Trophoblast cell (in vitro differentiated cells and primary cell): ENCODE measurements around the gene CIB2.

Experiments used
- DNase-seq, 2 donors: peaks; one replicate each; pipeline ENCODE4 v3.0.0-alpha.2; 2016
- H2AFZ ChIP-seq: 2 replicates; pipeline ENCODE4 v1.6.1; 2013; ENCODE audit warnings: low read length, moderate library complexity, mild to moderate bottlenecking; ENCODE audit not compliant: insufficient read depth, poor library complexity
- H2AK5ac ChIP-seq: 2 replicates; pipeline ENCODE4 v1.6.1; 2013; ENCODE audit warnings: mild to moderate bottlenecking, low read length
- H2BK120ac ChIP-seq: 2 replicates; pipeline ENCODE4 v1.6.1; 2013; ENCODE audit warnings: low read length, mild to moderate bottlenecking, moderate library complexity; ENCODE audit not compliant: insufficient read depth, poor library complexity
- H2BK12ac ChIP-seq: 2 replicates; pipeline ENCODE4 v1.6.1; 2013; ENCODE audit warnings: mild to moderate bottlenecking, low read length, moderate library complexity
- H2BK5ac ChIP-seq: 2 replicates; pipeline ENCODE4 v1.6.1; 2013; ENCODE audit warnings: low read length, low read depth, moderate library complexity, mild to moderate bottlenecking; ENCODE audit not compliant: poor library complexity
- H3K14ac ChIP-seq: 2 replicates; pipeline ENCODE4 v1.6.1; 2013; ENCODE audit warnings: mild to moderate bottlenecking, low read length
- H3K18ac ChIP-seq: 2 replicates; pipeline ENCODE4 v1.6.1; 2013; ENCODE audit warnings: mild to moderate bottlenecking, low read length
- H3K23ac ChIP-seq: 2 replicates; pipeline ENCODE4 v1.6.1; 2013; ENCODE audit warnings: low read length
- H3K27ac ChIP-seq: 2 replicates; pipeline ENCODE4 v1.5.1; 2013; ENCODE audit warnings: low read depth, mild to moderate bottlenecking, inconsistent platforms, low read length, moderate library complexity
- H3K27me3 ChIP-seq: 2 replicates; pipeline ENCODE4 v1.6.1; 2013; ENCODE audit warnings: inconsistent platforms, mild to moderate bottlenecking, low read length, moderate library complexity; ENCODE audit not compliant: insufficient read depth
- H3K36me3 ChIP-seq, 2 experiments: 1 replicate in 1 of 2; 2 replicates in 1 of 2; pipeline ENCODE4 v1.6.1; 2013; ENCODE audit warnings: low read length in 2 of 2, mild to moderate bottlenecking in 2 of 2, moderate library complexity in 1 of 2; ENCODE audit not compliant: insufficient read depth in 2 of 2, control insufficient read depth in 1 of 2
- H3K4ac ChIP-seq: 2 replicates; pipeline ENCODE4 v1.6.1; 2013; ENCODE audit warnings: low read depth, mild to moderate bottlenecking, low read length, moderate library complexity
- H3K4me1 ChIP-seq, 2 experiments: 1 replicate in 1 of 2; 2 replicates in 1 of 2; pipeline ENCODE4 v1.6.1; 2013; ENCODE audit warnings: low read length in 2 of 2, mild to moderate bottlenecking in 2 of 2, moderate library complexity in 1 of 2; ENCODE audit not compliant: insufficient read depth in 2 of 2, control insufficient read depth in 1 of 2
- H3K4me2 ChIP-seq: 2 replicates; pipeline ENCODE4 v1.6.1; 2013; ENCODE audit warnings: inconsistent platforms, mild to moderate bottlenecking, low read length, moderate library complexity
- H3K4me3 ChIP-seq: 2 replicates; pipeline ENCODE4 v1.5.1; 2013; ENCODE audit warnings: mild to moderate bottlenecking, low read depth, low read length, inconsistent platforms
- H3K79me1 ChIP-seq: one replicate; pipeline ENCODE4 v1.6.1; 2013; ENCODE audit warnings: low read length
- H3K79me2 ChIP-seq: 2 replicates; pipeline ENCODE4 v1.6.1; 2013; ENCODE audit warnings: low read length, mild to moderate bottlenecking; ENCODE audit not compliant: control insufficient read depth, insufficient read depth, poor library complexity
- H3K9ac ChIP-seq: 2 replicates; pipeline ENCODE4 v1.6.1; 2013; ENCODE audit warnings: mild to moderate bottlenecking, low read length
- H3K9me3 ChIP-seq: 2 replicates; pipeline ENCODE4 v1.6.1; 2013; ENCODE audit warnings: low read depth, mild to moderate bottlenecking, control low read depth, inconsistent platforms, low read length; ENCODE audit not compliant: insufficient read depth
- H4K12ac ChIP-seq: 2 replicates; pipeline ENCODE4 v1.6.1; 2013; ENCODE audit warnings: low read depth, mild to moderate bottlenecking, low read length, moderate library complexity
- H4K8ac ChIP-seq: 2 replicates; pipeline ENCODE4 v1.6.1; 2013; ENCODE audit warnings: low read depth, mild to moderate bottlenecking, low read length, moderate library complexity
- H4K91ac ChIP-seq: one replicate; pipeline ENCODE4 v1.6.1; 2013; ENCODE audit warnings: low read depth, mild to moderate bottlenecking, low read length, moderate library complexity
- WGBS: extraction: QIAGEN DNeasy Blood & Tissue Kit; methylation state at CpG from one replicate; pipeline ENCODE4 v1.1.7; 2013; ENCODE audit warnings: missing lambda C conversion rate; ENCODE audit not compliant: insufficient read length, insufficient coverage; ENCODE audit errors: extremely low coverage; 5-methylcytosine and 5-hydroxymethylcytosine counted together

Gene CIB2

GRCh38 chr15:78077871-78078210 lies 53.4 kb downstream of the CIB2 start:
- H4K91ac ChIP-seq: no peak overlapping the region
- no peak overlapping the region for H3K23ac ChIP-seq
- no peak overlapping the region for H2AK5ac ChIP-seq
- no peak overlapping the region for H3K14ac ChIP-seq
- H3K9me3 ChIP-seq: no peaks in the 10 kb centered on the region
- H3K79me1 ChIP-seq: peaks cover 13% of the 10 kb centered on the region
- peaks cover 7% of the 10 kb centered on the region for H3K79me2 ChIP-seq
- H3K4me1 ChIP-seq: peaks cover 8 to 15% of the 10 kb centered on the region in 2 experiments
- no peak overlapping the region for H2BK5ac ChIP-seq
- H3K4ac ChIP-seq: no peak overlapping the region
- no peak overlapping the region for H4K12ac ChIP-seq
- H3K9ac ChIP-seq: no peak overlapping the region
- no peak overlapping the region for H2BK120ac ChIP-seq
- peak overlapping the region; percentile 79 for H3K4me2 ChIP-seq
- peak overlapping the region; percentile 73 for H3K4me3 ChIP-seq
- H3K18ac ChIP-seq: no peak overlapping the region
- DNase-seq: peak in 1 of 2 donors; percentile 27
- no peak overlapping the region for H3K27ac ChIP-seq
- no peaks in the 10 kb centered on the region for H3K27me3 ChIP-seq
- H2BK12ac ChIP-seq: no peak overlapping the region
- H2AFZ ChIP-seq: peak overlapping the region; percentile 83
- no CpG with 5 or more reads among the region's 7 CpGs for WGBS
- H4K8ac ChIP-seq: peak overlapping the region; percentile 73
- no peaks in the 10 kb centered on the region for H3K36me3 ChIP-seq

- Histone ChIP-seq H3K36me3 (no peaks in the 10 kb centered on the region), H3K14ac (peak within 1 kb of the TSS; percentile 74), H3K4me2 (peak within 1 kb of the TSS; percentile 79), H3K27me3 (no peaks in the 10 kb centered on the region), H3K9ac (peak within 1 kb of the TSS; percentile 16), H2BK5ac (peak within 1 kb of the TSS; percentile 56), H3K4me3 (peak within 1 kb of the TSS; percentile 73), H3K79me1 (peaks cover 13% of the 10 kb centered on the region), H3K18ac (peak within 1 kb of the TSS; percentile 94), H3K23ac (no peak within 1 kb of the TSS), H4K8ac (peak within 1 kb of the TSS; percentile 85), H3K79me2 (peaks cover 7% of the 10 kb centered on the region), H3K4me1 (peaks cover 8 to 17% of the 10 kb centered on the region in 2 experiments), H3K4ac (peak within 1 kb of the TSS; percentile 65), H2BK120ac (peak within 1 kb of the TSS; percentile 44), H3K27ac (peak within 1 kb of the TSS; percentile 15), H3K9me3 (no peaks in the 10 kb centered on the region), H4K12ac (peak within 1 kb of the TSS; percentile 89), H4K91ac (peak within 1 kb of the TSS; percentile 74), H2AFZ (peak within 1 kb of the TSS; percentile 97), H2BK12ac (peak within 1 kb of the TSS; percentile 56), H2AK5ac (peak within 1 kb of the TSS; percentile 89)
- no CpG with 5 or more reads among the region's 104 CpGs for WGBS
- DNase-seq: peak in 1 of 2 donors; percentile 57
Observed at GRCh38 chr15:78077053-78077870, 54.0 kb downstream of the CIB2 start, which contains the start of gene TBC1D2B. Gene TBC1D2B (minus strand): TSS chr15:78077711. CDS start chr15:78077652, 59 bp downstream.

- H3K18ac ChIP-seq: peak overlapping the region; percentile 94
- peaks cover 7% of the 10 kb centered on the region for H3K79me2 ChIP-seq
- H3K79me1 ChIP-seq: peaks cover 11% of the 10 kb centered on the region
- H3K4me2 ChIP-seq: peak overlapping the region; percentile 79
- H2BK5ac ChIP-seq: no peak overlapping the region
- H3K23ac ChIP-seq: no peak overlapping the region
- H3K4ac ChIP-seq: peak overlapping the region; percentile 65
- peak overlapping the region; percentile 89 for H4K12ac ChIP-seq
- no peaks in the 10 kb centered on the region for H3K27me3 ChIP-seq
- peak overlapping the region; percentile 97 for H2AFZ ChIP-seq
- peaks cover 8 to 20% of the 10 kb centered on the region in 2 experiments for H3K4me1 ChIP-seq
- no peaks in the 10 kb centered on the region for H3K9me3 ChIP-seq
- H3K14ac ChIP-seq: peak overlapping the region; percentile 74
- peak overlapping the region; percentile 85 for H4K8ac ChIP-seq
- no peak overlapping the region for H3K9ac ChIP-seq
- peak overlapping the region; percentile 44 for H2BK120ac ChIP-seq
- peak overlapping the region; percentile 74 for H4K91ac ChIP-seq
- H3K36me3 ChIP-seq: no peaks in the 10 kb centered on the region
- peak overlapping the region; percentile 89 for H2AK5ac ChIP-seq
- no peak overlapping the region for H3K27ac ChIP-seq
- WGBS: no CpG with 5 or more reads among the region's 17 CpGs
- no peak for DNase-seq
- H2BK12ac ChIP-seq: peak overlapping the region; percentile 46
- peak overlapping the region; percentile 73 for H3K4me3 ChIP-seq
Observed at GRCh38 chr15:78076231-78077052, 54.8 kb downstream of the CIB2 start.

- DNase-seq: peak; percentile 56 to 84
- H2BK120ac ChIP-seq: no peak overlapping the region
- H3K4me3 ChIP-seq: no peak overlapping the region
- no peak overlapping the region for H2AK5ac ChIP-seq
- no peak overlapping the region for H3K14ac ChIP-seq
- H2AFZ ChIP-seq: no peak overlapping the region
- H3K9me3 ChIP-seq: no peaks in the 10 kb centered on the region
- no peak overlapping the region for H4K8ac ChIP-seq
- peak overlapping the region; percentile 15 for H4K91ac ChIP-seq
- H3K79me2 ChIP-seq: peaks cover 7% of the 10 kb centered on the region
- no peak overlapping the region for H3K23ac ChIP-seq
- no CpG with 5 or more reads among the region's 7 CpGs for WGBS
- no peak overlapping the region for H3K18ac ChIP-seq
- H4K12ac ChIP-seq: no peak overlapping the region
- H3K27ac ChIP-seq: no peak overlapping the region
- no peak overlapping the region for H2BK12ac ChIP-seq
- no peaks in the 10 kb centered on the region for H3K27me3 ChIP-seq
- H3K9ac ChIP-seq: no peak overlapping the region
- peaks cover 11% of the 10 kb centered on the region for H3K79me1 ChIP-seq
- peak overlapping the region; percentile 8 for H3K4ac ChIP-seq
- H3K36me3 ChIP-seq: no peaks in the 10 kb centered on the region
- no peak overlapping the region for H3K4me2 ChIP-seq
- H3K4me1 ChIP-seq: peaks cover 8 to 20% of the 10 kb centered on the region in 2 experiments
- no peak overlapping the region for H2BK5ac ChIP-seq
Observed at GRCh38 chr15:78075490-78076230, 55.6 kb downstream of the CIB2 start.
